ENCODE data around the gene ZBTB11. TPM values are rescaled to one million over a fixed set of nuclear protein-coding genes. Genes with fewer than 3 reads are reported as not detected.

The ZBTB11 gene
- total RNA-seq, 1 donor from 2014 or later: 28.7 TPM

DNA sequence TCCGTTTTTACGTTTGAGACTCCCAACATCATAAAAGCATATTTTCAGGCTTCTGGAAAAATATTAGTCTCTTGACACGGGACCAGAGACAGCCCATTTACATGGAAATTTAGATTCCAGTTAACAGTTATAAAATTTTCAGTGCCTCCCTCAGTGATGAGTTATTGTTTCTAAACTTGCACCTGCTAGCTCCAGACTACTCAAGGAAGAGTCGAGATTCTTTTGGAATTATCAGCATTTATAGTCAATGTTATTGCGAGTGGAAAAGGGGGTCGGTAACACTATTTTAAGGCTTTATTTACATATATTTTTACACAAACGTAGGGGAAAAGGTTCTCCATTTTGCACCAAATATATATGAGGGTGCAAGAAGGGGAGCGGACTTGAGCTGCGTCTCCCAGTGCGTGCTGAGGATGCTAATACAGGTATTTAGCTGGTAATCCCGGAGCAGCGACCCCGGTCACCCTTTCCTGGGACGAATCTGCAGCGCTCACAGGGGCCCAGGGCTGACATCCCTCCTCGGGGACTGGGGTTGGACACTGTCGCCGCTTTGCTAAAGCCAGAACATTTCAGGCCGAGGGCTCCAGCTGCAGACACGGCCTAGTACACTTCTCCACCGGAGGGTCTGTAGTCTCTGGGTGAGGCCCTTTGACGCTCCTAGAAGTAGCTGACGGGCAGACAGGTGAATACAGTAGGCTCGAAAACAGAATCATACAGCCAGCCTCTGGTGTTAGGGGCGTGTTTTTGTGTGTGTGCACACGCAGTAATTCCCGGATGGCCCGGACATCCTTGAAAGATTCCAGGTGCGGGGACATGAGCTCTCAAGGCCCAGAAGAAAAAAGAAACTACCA, 729 bp upstream of the ZBTB11 start:
- intact Hi-C loops (cut with micrococcal nuclease): loop anchor here (1.0 to 10.0 kb wide), 10 partner anchors 9 to 1417 kb away; partner anchors contain the start of genes CEP97, NIT2, NXPE3 and PCNP
- ChIA-PET CTCF (interaction anchor here (0.7 to 2.3 kb wide), 2 partner anchors 8 to 104 kb away, joined by 3 to 10 read pairs; partner anchors contain the start of genes PCNP and RPL24), POLR2A (interaction anchor here (0.6 to 3.9 kb wide), 11 partner anchors 9 to 552 kb away, joined by 3 to 137 read pairs (median 5); partner anchors contain the start of genes CEP97, NXPE3, PCNP and RPL24)
- H3K9me3 Mint-ChIP-seq: no peaks in the 10 kb centered on the region
- no peak for TF ChIP-seq CTCF (IDR thresholded peaks at IDR 0.05)
- no peak for ATAC-seq (ENCODE audit: low read depth)
- H3K27ac Mint-ChIP-seq: peak overlapping the region; percentile 96
- no peak for DNase-seq
- H3K36me3 Mint-ChIP-seq (ENCODE audit: low read depth): peaks cover 50% of the 10 kb centered on the region
- H3K4me3 Mint-ChIP-seq: peak overlapping the region; percentile 93
- no peaks in the 10 kb centered on the region for H3K27me3 Mint-ChIP-seq
- H3K4me1 Mint-ChIP-seq: peaks cover 52% of the 10 kb centered on the region

- Mint-ChIP-seq H3K27ac (peak overlapping the region; percentile 96), H3K27me3 (no peaks in the 10 kb centered on the region), H3K4me3 (peak overlapping the region; percentile 93), H3K9me3 (no peaks in the 10 kb centered on the region), H3K36me3 (ENCODE audit: low read depth) (peaks cover 49% of the 10 kb centered on the region), H3K4me1 (peaks cover 59% of the 10 kb centered on the region)
- intact Hi-C loops (cut with micrococcal nuclease): loop anchor here (1.0 to 10.0 kb wide), 8 partner anchors 115 to 1415 kb away; partner anchors contain the start of genes LNP1, NIT2, SENP7 and TBC1D23
- no peak for TF ChIP-seq CTCF (IDR thresholded peaks at IDR 0.05)
- ChIA-PET POLR2A (interaction anchor here (0.9 to 3.9 kb wide), 15 partner anchors 9 to 966 kb away, joined by 3 to 137 read pairs (median 6); partner anchors contain the start of genes CEP97, NFKBIZ, NXPE3 and PCNP), CTCF (interaction anchor here (1.1 to 2.3 kb wide), 4 partner anchors 10 to 549 kb away, joined by 3 to 10 read pairs (median 5); partner anchors contain the start of genes CEP97, PCNP and RPL24)
- DNase-seq (peak; percentile 96), ATAC-seq (ENCODE audit: low read depth) (peak; percentile 89)
Observed at GRCh38 chr3:101676216-101676764, 642 bp downstream of the ZBTB11 start.

- DNase-seq: no peak
- ATAC-seq (ENCODE audit: low read depth): no peak
- Mint-ChIP-seq H3K9me3 (no peaks in the 10 kb centered on the region), H3K36me3 (ENCODE audit: low read depth) (peaks cover 48% of the 10 kb centered on the region), H3K4me3 (peak overlapping the region; percentile 93), H3K27me3 (no peaks in the 10 kb centered on the region), H3K4me1 (peaks cover 56% of the 10 kb centered on the region), H3K27ac (peak overlapping the region; percentile 91)
- ChIA-PET POLR2A (interaction anchor here (0.9 to 3.9 kb wide), 13 partner anchors 8 to 966 kb away, joined by 3 to 137 read pairs (median 7); partner anchors contain the start of genes CEP97, NFKBIZ, NXPE3 and PCNP), CTCF (interaction anchor here (1.1 to 2.3 kb wide), 4 partner anchors 10 to 549 kb away, joined by 3 to 10 read pairs (median 5); partner anchors contain the start of genes CEP97, PCNP and RPL24)
- intact Hi-C loops (cut with micrococcal nuclease): loop anchor here (1.0 to 10.0 kb wide), 8 partner anchors 114 to 1415 kb away; partner anchors contain the start of genes LNP1, NIT2, SENP7 and TBC1D23
- TF ChIP-seq CTCF (IDR thresholded peaks at IDR 0.05): no peak
Observed at GRCh38 chr3:101675709-101676215, 1.2 kb downstream of the ZBTB11 start.

GRCh38 chr3:101674518-101674917, 2.4 kb downstream of the ZBTB11 start:
- H3K36me3 Mint-ChIP-seq (ENCODE audit: low read depth): peaks cover 42% of the 10 kb centered on the region
- H3K27ac Mint-ChIP-seq: peak overlapping the region; percentile 12
- no peaks in the 10 kb centered on the region for H3K9me3 Mint-ChIP-seq
- ATAC-seq (ENCODE audit: low read depth) (no peak), DNase-seq (no peak)
- CTCF ChIA-PET: no interaction called here
- POLR2A ChIA-PET: interaction anchor here (0.5 to 3.1 kb wide), 3 partner anchors 12 to 979 kb away, joined by 3 to 52 read pairs (median 8); partner anchors contain the start of genes PCNP and RPL24
- TF ChIP-seq CTCF (IDR thresholded peaks at IDR 0.05): no peak
- peak overlapping the region; percentile 15 for H3K4me3 Mint-ChIP-seq
- intact Hi-C loops (cut with micrococcal nuclease): loop anchor here (10.0 kb wide), 1 partner anchor 1340 kb away; the partner anchor contains the start of gene NIT2
- no peaks in the 10 kb centered on the region for H3K27me3 Mint-ChIP-seq
- H3K4me1 Mint-ChIP-seq: peaks cover 54% of the 10 kb centered on the region
